Nephron progenitor cell (in vitro differentiated cells): ENCODE results near the gene MVK.

Source experiments
- DNase-seq: peaks from one replicate; pipeline ENCODE4 v3.0.0; 2021
- H3K27ac Mint-ChIP-seq: 2 replicates; pipeline ENCODE4 v1.8.0; 2021; ENCODE audit warnings: mild to moderate bottlenecking, moderate library complexity, mixed read lengths
- H3K27me3 Mint-ChIP-seq: 2 replicates; pipeline ENCODE4 v1.8.0; 2021; ENCODE audit warnings: mild to moderate bottlenecking, low read depth, mixed read lengths; ENCODE audit not compliant: poor library complexity
- H3K36me3 Mint-ChIP-seq: 2 replicates; pipeline ENCODE4 v1.8.0; 2021; ENCODE audit warnings: low read depth, mixed read lengths
- H3K4me1 Mint-ChIP-seq: 2 replicates; pipeline ENCODE4 v1.8.0; 2021; ENCODE audit warnings: mixed read lengths
- H3K4me3 Mint-ChIP-seq: 2 replicates; pipeline ENCODE4 v1.8.0; 2021; ENCODE audit warnings: mild to moderate bottlenecking, moderate library complexity, mixed read lengths
- H3K9me3 Mint-ChIP-seq: 2 replicates; pipeline ENCODE4 v1.8.0; 2021; ENCODE audit warnings: mild to moderate bottlenecking, moderate library complexity, mixed read lengths
- TF ChIP-seq, protein P1 (sequence below): fragments of 200-600 bp; sonication (generic); IDR thresholded peaks from 2 replicates; pipeline ENCODE4 v1.5.0; 2021; ENCODE audit warnings: antibody characterized with exemption

Gene MVK

GRCh38 chr12:109613649-109614455 lies 40.3 kb downstream of the MVK start:
- peaks cover 45% of the 10 kb centered on the region for H3K27me3 Mint-ChIP-seq
- H3K4me3 Mint-ChIP-seq: no peak overlapping the region
- TF ChIP-seq, protein P1, sequence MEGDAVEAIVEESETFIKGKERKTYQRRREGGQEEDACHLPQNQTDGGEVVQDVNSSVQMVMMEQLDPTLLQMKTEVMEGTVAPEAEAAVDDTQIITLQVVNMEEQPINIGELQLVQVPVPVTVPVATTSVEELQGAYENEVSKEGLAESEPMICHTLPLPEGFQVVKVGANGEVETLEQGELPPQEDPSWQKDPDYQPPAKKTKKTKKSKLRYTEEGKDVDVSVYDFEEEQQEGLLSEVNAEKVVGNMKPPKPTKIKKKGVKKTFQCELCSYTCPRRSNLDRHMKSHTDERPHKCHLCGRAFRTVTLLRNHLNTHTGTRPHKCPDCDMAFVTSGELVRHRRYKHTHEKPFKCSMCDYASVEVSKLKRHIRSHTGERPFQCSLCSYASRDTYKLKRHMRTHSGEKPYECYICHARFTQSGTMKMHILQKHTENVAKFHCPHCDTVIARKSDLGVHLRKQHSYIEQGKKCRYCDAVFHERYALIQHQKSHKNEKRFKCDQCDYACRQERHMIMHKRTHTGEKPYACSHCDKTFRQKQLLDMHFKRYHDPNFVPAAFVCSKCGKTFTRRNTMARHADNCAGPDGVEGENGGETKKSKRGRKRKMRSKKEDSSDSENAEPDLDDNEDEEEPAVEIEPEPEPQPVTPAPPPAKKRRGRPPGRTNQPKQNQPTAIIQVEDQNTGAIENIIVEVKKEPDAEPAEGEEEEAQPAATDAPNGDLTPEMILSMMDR: no peak
- H3K9me3 Mint-ChIP-seq: no peaks in the 10 kb centered on the region
- no peaks in the 10 kb centered on the region for H3K36me3 Mint-ChIP-seq
- DNase-seq: no peak
- H3K27ac Mint-ChIP-seq: no peak overlapping the region
- peaks cover 21% of the 10 kb centered on the region for H3K4me1 Mint-ChIP-seq

DNA sequence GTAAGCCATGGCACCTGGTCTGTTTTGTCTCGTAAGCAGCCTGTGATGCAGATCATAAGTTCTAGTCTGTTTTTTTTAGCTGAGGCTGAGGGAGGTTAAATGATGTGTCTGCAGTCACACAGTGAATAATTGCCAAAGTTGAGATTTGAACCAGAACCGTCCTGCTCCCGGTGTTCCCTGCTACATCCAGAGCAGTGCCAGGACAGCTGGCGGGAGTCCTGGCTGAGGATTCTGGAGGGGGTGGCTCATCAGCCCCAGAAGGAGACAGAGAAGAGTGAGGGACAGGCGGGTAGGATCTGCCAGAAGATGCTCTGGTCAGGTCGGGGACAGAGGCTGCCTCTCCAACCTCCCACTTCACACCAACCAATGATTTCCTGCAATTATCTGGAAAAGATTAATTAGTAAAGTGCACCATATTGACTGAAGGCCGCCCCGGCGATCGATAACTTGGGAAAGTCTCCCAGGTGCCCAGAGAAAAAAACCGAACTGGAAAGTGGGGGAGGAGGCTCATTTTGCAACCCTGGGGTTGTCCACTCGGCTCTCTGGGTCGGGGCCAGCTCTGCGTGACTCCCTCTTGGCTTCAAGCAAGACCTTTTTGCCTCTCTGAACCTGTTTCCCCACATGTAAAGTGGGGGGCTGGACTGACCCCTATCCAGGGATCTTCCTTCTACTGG lies 42.1 kb downstream of the MVK start:
- Mint-ChIP-seq H3K27me3 (peaks cover 40% of the 10 kb centered on the region), H3K4me3 (no peak overlapping the region), H3K27ac (no peak overlapping the region), H3K36me3 (no peaks in the 10 kb centered on the region), H3K4me1 (peaks cover 21% of the 10 kb centered on the region), H3K9me3 (no peaks in the 10 kb centered on the region)
- no peak for DNase-seq
- TF ChIP-seq, protein P1: no peak

GRCh38 chr12:109617491-109617890 lies 43.9 kb downstream of the MVK start:
- H3K4me1 Mint-ChIP-seq: peaks cover 22% of the 10 kb centered on the region

GRCh38 chr12:109618082-109618481 lies 44.5 kb downstream of the MVK start:
- no peak overlapping the region for H3K4me3 Mint-ChIP-seq

More at GRCh38 chr12:109617491-109617890, 43.9 kb downstream of the MVK start:
- Mint-ChIP-seq H3K9me3 (no peaks in the 10 kb centered on the region), H3K36me3 (no peaks in the 10 kb centered on the region), H3K4me3 (no peak overlapping the region), H3K27ac (no peak overlapping the region), H3K27me3 (peaks cover 40% of the 10 kb centered on the region)
- TF ChIP-seq, protein P1: no peak
- DNase-seq: no peak

DNA sequence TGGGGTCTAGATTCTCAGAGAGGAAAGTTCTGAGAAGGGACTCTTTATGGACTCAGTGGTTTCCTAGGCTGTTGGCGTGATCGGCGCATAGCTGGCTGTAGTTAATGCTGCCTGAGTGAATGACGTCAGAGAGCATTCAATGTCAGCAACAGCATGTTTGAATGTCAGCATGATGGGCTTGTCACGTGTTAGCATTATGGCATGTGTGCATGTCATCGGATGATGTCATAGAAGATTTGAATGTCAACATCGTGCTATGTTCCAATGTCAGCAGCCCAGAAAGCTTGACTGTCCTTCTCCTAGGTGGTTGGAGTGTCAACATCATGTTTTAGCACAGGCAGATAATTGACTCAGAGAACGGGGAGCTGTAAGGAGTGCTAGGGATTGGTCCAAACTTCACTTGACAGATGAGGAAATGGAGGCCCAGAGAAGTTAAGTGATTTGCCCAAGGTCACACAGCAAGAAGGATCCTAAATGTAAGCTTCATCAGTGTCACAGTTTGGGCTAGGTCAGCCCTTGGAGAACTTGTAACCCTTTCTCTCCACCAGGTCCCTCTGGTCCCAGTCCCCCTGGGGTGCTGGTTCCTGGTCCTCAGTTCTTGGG lies 45.5 kb downstream of the MVK start:
- no peak overlapping the region for H3K27ac Mint-ChIP-seq
- no peak overlapping the region for H3K4me3 Mint-ChIP-seq
- TF ChIP-seq, protein P1: no peak
- no peaks in the 10 kb centered on the region for H3K36me3 Mint-ChIP-seq
- no peaks in the 10 kb centered on the region for H3K9me3 Mint-ChIP-seq
- H3K4me1 Mint-ChIP-seq: peaks cover 11% of the 10 kb centered on the region
- peaks cover 37% of the 10 kb centered on the region for H3K27me3 Mint-ChIP-seq
- DNase-seq: no peak

More at GRCh38 chr12:109618082-109618481, 44.5 kb downstream of the MVK start:
- Mint-ChIP-seq H3K27ac (no peak overlapping the region), H3K36me3 (no peaks in the 10 kb centered on the region), H3K4me1 (peaks cover 21% of the 10 kb centered on the region), H3K27me3 (peaks cover 40% of the 10 kb centered on the region), H3K9me3 (no peaks in the 10 kb centered on the region)
- DNase-seq: no peak
- TF ChIP-seq, protein P1: no peak
